Measurements from ENCODE around the gene BRINP3.

- TF ChIP-seq POLR2A (IDR thresholded peaks at IDR 0.05), result no peak
- TF ChIP-seq CTCF (IDR thresholded peaks at IDR 0.05), result no peak
Observed at GRCh38 chr1:190456129-190456528, 21.5 kb downstream of the BRINP3 start.

Data from Peyer's patch (tissue), 4 donors.